Prostate gland (tissue), 2 donors: ENCODE results near the gene TNXB.

Experiments used
- POLR2A ChIP-seq: fragments of 450-650 bp; IDR thresholded peaks from one replicate; pipeline ENCODE4 v1.6.1; 2016; ENCODE audit warnings: antibody characterized with exemption, mild to moderate bottlenecking
- POLR2AphosphoS5 ChIP-seq: sonication (generic); formaldehyde crosslinking; IDR thresholded peaks from one replicate; pipeline ENCODE4 v1.6.1; 2017; ENCODE audit warnings: antibody characterized with exemption
- TF ChIP-seq, protein P1 (sequence below), 4 experiments: fragments of 200-600 bp in 2 of 4; fragments of 450-650 bp in 2 of 4; sonication (generic) in 2 of 4; IDR thresholded peaks; 1 replicate in 3 of 4; 2 replicates in 1 of 4; pipeline ENCODE4 v1.5.1; 2016 to 2019; ENCODE audit warnings: antibody characterized with exemption in 4 of 4, mild to moderate bottlenecking in 2 of 4, moderate library complexity in 2 of 4

DNA sequence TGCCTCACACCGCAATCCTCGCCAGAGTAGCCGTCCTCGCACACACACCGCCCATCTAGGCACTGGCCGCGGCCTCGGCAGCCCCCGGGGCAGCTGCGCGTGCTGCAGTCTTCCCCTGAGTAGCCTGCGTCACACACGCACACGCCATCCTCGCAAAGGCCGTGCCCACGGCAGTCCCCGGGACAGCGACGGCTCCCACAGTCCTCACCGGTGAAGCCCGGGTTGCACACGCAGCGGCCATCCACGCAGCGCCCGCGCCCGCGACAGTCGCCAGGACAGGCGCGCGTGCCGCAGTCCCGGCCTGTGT is 13.1 kb downstream of the TNXB start:
- TF ChIP-seq POLR2A (no peak), POLR2AphosphoS5 (no peak)
- TF ChIP-seq, protein P1, sequence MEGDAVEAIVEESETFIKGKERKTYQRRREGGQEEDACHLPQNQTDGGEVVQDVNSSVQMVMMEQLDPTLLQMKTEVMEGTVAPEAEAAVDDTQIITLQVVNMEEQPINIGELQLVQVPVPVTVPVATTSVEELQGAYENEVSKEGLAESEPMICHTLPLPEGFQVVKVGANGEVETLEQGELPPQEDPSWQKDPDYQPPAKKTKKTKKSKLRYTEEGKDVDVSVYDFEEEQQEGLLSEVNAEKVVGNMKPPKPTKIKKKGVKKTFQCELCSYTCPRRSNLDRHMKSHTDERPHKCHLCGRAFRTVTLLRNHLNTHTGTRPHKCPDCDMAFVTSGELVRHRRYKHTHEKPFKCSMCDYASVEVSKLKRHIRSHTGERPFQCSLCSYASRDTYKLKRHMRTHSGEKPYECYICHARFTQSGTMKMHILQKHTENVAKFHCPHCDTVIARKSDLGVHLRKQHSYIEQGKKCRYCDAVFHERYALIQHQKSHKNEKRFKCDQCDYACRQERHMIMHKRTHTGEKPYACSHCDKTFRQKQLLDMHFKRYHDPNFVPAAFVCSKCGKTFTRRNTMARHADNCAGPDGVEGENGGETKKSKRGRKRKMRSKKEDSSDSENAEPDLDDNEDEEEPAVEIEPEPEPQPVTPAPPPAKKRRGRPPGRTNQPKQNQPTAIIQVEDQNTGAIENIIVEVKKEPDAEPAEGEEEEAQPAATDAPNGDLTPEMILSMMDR (IDR thresholded peaks at IDR 0.05): no peak
